ENCODE results near the gene GHDC.

The GHDC gene

GRCh38 chr17:42181851-42182207, 12.5 kb downstream of the GHDC start:
- no peak for DNase-seq

GRCh38 chr17:42180922-42181850, 13.1 kb downstream of the GHDC start, which contains the start of gene KCNH4:
KCNH4 (minus strand) TSS chr17:42181142; CDS start chr17:42180945, 197 bp downstream.
- DNase-seq = peak; percentile 75

- DNase-seq = no peak
Observed at GRCh38 chr17:42180411-42180921, 13.8 kb downstream of the GHDC start.

- peak; percentile 59 for DNase-seq
Observed at GRCh38 chr17:42179911-42180410, 14.3 kb downstream of the GHDC start.

- DNase-seq = no peak
Observed at GRCh38 chr17:42179335-42179734, 15.0 kb downstream of the GHDC start.

GRCh38 chr17:42178817-42179216, 15.5 kb downstream of the GHDC start:
- DNase-seq = no peak

GRCh38 chr17:42177684-42178083, 16.6 kb downstream of the GHDC start:
- DNase-seq = no peak

GRCh38 chr17:42174126-42174783, 20.0 kb downstream of the GHDC start:
- no peak for DNase-seq

GRCh38 chr17:42171831-42172230, 22.5 kb downstream of the GHDC start:
- no peak for DNase-seq

- no peak for DNase-seq
Observed at GRCh38 chr17:42169351-42169750, 24.9 kb downstream of the GHDC start.

GRCh38 chr17:42167807-42168206, 26.5 kb downstream of the GHDC start:
- no peak for DNase-seq

- no peak for DNase-seq
Observed at GRCh38 chr17:42166196-42166763, 28.0 kb downstream of the GHDC start.

GRCh38 chr17:42165751-42166150, 28.5 kb downstream of the GHDC start:
- DNase-seq = no peak

- no peak for DNase-seq
Observed at GRCh38 chr17:42163696-42164407, 30.4 kb downstream of the GHDC start.

GRCh38 chr17:42163113-42163512, 31.2 kb downstream of the GHDC start:
- DNase-seq = no peak

- DNase-seq = no peak
Observed at GRCh38 chr17:42160531-42160910, 33.8 kb downstream of the GHDC start.

- no peak for DNase-seq
Observed at GRCh38 chr17:42159796-42160530, 34.3 kb downstream of the GHDC start.

GRCh38 chr17:42155614-42156045, 38.7 kb downstream of the GHDC start:
- DNase-seq = no peak

- DNase-seq = no peak
Observed at GRCh38 chr17:42153919-42154742, 40.2 kb downstream of the GHDC start.

- DNase-seq = no peak
Observed at GRCh38 chr17:42146911-42147607, 47.2 kb downstream of the GHDC start.
